Measurements from ENCODE around the gene QSER1. TPM values are rescaled to one million over a fixed set of nuclear protein-coding genes. Genes with fewer than 3 reads are reported as not detected.

QSER1 gene
- total RNA-seq, 1 experiment from 2014 or later = 74.0 TPM

DNA sequence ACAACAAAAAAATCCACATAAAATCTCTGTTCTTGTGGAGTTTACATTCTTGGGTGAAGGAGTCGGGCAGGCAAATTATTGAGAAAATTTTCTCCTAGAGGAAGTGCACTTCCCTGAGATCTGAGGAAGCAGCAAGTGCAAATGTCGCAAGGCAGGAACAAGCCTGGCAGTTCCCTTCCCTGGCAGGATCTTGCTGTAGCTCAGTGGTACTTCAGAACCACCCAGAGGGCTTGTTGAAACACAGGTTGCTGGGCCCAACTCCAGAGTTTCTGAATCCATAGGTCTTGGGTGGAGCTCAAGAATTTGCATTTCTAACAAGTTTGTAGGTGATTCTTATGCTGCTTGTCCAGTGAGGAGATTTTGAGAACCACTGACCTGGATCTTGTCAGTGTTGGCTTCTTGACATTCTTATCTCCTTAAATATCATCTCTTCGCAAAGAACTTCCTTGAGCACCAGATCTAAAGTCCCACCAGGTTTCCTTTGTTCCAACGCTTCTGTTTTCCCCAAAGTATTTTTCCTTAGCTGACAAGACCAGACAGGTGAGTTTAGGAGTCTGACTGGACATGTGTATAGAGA lies 9.6 kb downstream of the QSER1 start:
- ATAC-seq (no peak), DNase-seq (ENCODE audit: low spot score) (no peak)
- ChIA-PET POLR2A (no interaction called here), CTCF (interaction anchor here (0.8 to 1.0 kb wide), 2 partner anchors 9 to 163 kb away, joined by 3 to 5 read pairs; no protein-coding TSS in a partner anchor)
- Mint-ChIP-seq H3K27ac (peak overlapping the region; percentile 23), H3K9me3 (no peaks in the 10 kb centered on the region), H3K27me3 (ENCODE audit: low read depth) (no peaks in the 10 kb centered on the region), H3K36me3 (peaks cover 14% of the 10 kb centered on the region), H3K4me1 (peaks cover 84% of the 10 kb centered on the region), H3K4me3 (no peak overlapping the region)
- TF ChIP-seq OVOL2 (CRISPR knock-in tag; IDR thresholded peaks at IDR 0.05; ENCODE audit: borderline replicate concordance) (no peak), ESRRA (CRISPR knock-in tag; IDR thresholded peaks at IDR 0.05; ENCODE audit: borderline replicate concordance) (no peak), HMGXB4 (CRISPR knock-in tag; IDR thresholded peaks at IDR 0.05) (no peak), E2F1 (CRISPR knock-in tag; IDR thresholded peaks at IDR 0.05) (no peak), EMX1 (CRISPR knock-in tag; IDR thresholded peaks at IDR 0.05) (no peak), TCF7 (CRISPR knock-in tag; IDR thresholded peaks at IDR 0.05; ENCODE audit: low read depth) (no peak), NR2C2 (CRISPR knock-in tag; IDR thresholded peaks at IDR 0.05) (no peak), CREM (CRISPR knock-in tag; IDR thresholded peaks at IDR 0.05) (no peak), SMAD3 (CRISPR knock-in tag; IDR thresholded peaks at IDR 0.05; ENCODE audit: borderline replicate concordance) (no peak), PRRX2 (CRISPR knock-in tag; IDR thresholded peaks at IDR 0.05) (no peak)
- TF ChIP-seq, protein P1, sequence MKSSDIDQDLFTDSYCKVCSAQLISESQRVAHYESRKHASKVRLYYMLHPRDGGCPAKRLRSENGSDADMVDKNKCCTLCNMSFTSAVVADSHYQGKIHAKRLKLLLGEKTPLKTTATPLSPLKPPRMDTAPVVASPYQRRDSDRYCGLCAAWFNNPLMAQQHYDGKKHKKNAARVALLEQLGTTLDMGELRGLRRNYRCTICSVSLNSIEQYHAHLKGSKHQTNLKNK (CRISPR knock-in tag; IDR thresholded peaks at IDR 0.05) = no peak
- TF ChIP-seq, protein P2, sequence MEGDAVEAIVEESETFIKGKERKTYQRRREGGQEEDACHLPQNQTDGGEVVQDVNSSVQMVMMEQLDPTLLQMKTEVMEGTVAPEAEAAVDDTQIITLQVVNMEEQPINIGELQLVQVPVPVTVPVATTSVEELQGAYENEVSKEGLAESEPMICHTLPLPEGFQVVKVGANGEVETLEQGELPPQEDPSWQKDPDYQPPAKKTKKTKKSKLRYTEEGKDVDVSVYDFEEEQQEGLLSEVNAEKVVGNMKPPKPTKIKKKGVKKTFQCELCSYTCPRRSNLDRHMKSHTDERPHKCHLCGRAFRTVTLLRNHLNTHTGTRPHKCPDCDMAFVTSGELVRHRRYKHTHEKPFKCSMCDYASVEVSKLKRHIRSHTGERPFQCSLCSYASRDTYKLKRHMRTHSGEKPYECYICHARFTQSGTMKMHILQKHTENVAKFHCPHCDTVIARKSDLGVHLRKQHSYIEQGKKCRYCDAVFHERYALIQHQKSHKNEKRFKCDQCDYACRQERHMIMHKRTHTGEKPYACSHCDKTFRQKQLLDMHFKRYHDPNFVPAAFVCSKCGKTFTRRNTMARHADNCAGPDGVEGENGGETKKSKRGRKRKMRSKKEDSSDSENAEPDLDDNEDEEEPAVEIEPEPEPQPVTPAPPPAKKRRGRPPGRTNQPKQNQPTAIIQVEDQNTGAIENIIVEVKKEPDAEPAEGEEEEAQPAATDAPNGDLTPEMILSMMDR (IDR thresholded peaks at IDR 0.05) = no peak
- TF ChIP-seq, protein P3, sequence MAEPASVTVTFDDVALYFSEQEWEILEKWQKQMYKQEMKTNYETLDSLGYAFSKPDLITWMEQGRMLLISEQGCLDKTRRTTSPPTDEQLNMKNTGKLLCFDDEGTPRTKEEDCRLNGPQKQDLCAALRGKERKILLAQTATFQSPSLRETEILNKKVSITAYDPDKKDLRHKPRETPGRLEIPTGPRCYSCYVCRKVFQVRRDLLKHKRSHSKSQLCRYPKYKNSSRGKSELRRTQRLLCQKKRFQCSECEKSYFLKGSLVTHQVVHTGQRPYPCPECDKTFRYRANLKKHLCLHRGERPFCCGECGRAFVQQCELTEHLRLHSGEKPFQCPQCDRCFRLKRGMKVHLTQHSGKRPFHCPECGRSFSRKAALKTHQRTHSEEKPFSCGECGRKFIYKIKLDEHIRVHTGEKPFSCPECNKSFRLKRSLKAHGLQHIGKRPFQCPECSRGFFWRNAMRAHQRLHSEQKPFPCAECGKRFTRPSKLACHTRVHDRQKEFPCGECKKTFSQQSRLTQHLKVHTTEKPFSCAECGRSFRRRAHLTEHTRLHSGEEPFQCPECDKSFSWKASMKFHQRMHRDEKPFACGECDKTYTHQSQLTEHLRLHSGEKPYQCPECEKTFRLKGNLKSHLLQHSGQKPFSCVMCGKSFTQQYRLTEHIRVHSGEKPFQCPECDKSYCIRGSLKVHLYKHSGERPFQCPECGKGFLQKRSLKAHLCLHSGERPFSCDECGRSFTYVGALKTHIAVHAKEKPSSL (CRISPR knock-in tag; conservative IDR thresholded peaks at IDR 0.05) = no peak
- TF ChIP-seq, protein P4, sequence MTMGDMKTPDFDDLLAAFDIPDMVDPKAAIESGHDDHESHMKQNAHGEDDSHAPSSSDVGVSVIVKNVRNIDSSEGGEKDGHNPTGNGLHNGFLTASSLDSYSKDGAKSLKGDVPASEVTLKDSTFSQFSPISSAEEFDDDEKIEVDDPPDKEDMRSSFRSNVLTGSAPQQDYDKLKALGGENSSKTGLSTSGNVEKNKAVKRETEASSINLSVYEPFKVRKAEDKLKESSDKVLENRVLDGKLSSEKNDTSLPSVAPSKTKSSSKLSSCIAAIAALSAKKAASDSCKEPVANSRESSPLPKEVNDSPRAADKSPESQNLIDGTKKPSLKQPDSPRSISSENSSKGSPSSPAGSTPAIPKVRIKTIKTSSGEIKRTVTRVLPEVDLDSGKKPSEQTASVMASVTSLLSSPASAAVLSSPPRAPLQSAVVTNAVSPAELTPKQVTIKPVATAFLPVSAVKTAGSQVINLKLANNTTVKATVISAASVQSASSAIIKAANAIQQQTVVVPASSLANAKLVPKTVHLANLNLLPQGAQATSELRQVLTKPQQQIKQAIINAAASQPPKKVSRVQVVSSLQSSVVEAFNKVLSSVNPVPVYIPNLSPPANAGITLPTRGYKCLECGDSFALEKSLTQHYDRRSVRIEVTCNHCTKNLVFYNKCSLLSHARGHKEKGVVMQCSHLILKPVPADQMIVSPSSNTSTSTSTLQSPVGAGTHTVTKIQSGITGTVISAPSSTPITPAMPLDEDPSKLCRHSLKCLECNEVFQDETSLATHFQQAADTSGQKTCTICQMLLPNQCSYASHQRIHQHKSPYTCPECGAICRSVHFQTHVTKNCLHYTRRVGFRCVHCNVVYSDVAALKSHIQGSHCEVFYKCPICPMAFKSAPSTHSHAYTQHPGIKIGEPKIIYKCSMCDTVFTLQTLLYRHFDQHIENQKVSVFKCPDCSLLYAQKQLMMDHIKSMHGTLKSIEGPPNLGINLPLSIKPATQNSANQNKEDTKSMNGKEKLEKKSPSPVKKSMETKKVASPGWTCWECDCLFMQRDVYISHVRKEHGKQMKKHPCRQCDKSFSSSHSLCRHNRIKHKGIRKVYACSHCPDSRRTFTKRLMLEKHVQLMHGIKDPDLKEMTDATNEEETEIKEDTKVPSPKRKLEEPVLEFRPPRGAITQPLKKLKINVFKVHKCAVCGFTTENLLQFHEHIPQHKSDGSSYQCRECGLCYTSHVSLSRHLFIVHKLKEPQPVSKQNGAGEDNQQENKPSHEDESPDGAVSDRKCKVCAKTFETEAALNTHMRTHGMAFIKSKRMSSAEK (CRISPR knock-in tag; IDR thresholded peaks at IDR 0.05; ENCODE audit: borderline replicate concordance) = no peak
- TF ChIP-seq, protein P5, sequence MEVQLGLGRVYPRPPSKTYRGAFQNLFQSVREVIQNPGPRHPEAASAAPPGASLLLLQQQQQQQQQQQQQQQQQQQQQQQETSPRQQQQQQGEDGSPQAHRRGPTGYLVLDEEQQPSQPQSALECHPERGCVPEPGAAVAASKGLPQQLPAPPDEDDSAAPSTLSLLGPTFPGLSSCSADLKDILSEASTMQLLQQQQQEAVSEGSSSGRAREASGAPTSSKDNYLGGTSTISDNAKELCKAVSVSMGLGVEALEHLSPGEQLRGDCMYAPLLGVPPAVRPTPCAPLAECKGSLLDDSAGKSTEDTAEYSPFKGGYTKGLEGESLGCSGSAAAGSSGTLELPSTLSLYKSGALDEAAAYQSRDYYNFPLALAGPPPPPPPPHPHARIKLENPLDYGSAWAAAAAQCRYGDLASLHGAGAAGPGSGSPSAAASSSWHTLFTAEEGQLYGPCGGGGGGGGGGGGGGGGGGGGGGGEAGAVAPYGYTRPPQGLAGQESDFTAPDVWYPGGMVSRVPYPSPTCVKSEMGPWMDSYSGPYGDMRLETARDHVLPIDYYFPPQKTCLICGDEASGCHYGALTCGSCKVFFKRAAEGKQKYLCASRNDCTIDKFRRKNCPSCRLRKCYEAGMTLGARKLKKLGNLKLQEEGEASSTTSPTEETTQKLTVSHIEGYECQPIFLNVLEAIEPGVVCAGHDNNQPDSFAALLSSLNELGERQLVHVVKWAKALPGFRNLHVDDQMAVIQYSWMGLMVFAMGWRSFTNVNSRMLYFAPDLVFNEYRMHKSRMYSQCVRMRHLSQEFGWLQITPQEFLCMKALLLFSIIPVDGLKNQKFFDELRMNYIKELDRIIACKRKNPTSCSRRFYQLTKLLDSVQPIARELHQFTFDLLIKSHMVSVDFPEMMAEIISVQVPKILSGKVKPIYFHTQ (CRISPR knock-in tag; IDR thresholded peaks at IDR 0.05) = no peak
- TF ChIP-seq, protein P6, sequence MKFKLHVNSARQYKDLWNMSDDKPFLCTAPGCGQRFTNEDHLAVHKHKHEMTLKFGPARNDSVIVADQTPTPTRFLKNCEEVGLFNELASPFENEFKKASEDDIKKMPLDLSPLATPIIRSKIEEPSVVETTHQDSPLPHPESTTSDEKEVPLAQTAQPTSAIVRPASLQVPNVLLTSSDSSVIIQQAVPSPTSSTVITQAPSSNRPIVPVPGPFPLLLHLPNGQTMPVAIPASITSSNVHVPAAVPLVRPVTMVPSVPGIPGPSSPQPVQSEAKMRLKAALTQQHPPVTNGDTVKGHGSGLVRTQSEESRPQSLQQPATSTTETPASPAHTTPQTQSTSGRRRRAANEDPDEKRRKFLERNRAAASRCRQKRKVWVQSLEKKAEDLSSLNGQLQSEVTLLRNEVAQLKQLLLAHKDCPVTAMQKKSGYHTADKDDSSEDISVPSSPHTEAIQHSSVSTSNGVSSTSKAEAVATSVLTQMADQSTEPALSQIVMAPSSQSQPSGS (CRISPR knock-in tag; IDR thresholded peaks at IDR 0.05; ENCODE audit: borderline replicate concordance, low read depth) = no peak
- TF ChIP-seq, protein P7, sequence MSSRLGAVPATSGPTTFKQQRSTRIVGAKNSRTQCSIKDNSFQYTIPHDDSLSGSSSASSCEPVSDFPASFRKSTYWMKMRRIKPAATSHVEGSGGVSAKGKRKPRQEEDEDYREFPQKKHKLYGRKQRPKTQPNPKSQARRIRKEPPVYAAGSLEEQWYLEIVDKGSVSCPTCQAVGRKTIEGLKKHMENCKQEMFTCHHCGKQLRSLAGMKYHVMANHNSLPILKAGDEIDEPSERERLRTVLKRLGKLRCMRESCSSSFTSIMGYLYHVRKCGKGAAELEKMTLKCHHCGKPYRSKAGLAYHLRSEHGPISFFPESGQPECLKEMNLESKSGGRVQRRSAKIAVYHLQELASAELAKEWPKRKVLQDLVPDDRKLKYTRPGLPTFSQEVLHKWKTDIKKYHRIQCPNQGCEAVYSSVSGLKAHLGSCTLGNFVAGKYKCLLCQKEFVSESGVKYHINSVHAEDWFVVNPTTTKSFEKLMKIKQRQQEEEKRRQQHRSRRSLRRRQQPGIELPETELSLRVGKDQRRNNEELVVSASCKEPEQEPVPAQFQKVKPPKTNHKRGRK (CRISPR knock-in tag; IDR thresholded peaks at IDR 0.05; ENCODE audit: borderline replicate concordance) = no peak
